Fibroblast of lung (primary cell): ENCODE results near the gene PAPOLB. TPM values are rescaled to one million over a fixed set of nuclear protein-coding genes. Genes with fewer than 3 reads are reported as not detected.

ENCODE experiments used
- DNase-seq, 2 donors: peaks; one replicate each; pipeline versions ENCODE4 v3.0.0 to v3.0.0-alpha.2; 2010; ENCODE audit warnings: low read depth in 2 of 2
- H2AFZ ChIP-seq: 2 replicates; pipeline ENCODE4 v1.5.1; 2012; ENCODE audit warnings: low read length, control low read depth, inconsistent platforms
- H3K27ac ChIP-seq: 2 replicates; pipeline ENCODE4 v1.5.1; 2011; ENCODE audit warnings: low read length, control low read depth; ENCODE audit not compliant: insufficient read depth
- H3K27me3 ChIP-seq: 2 replicates; pipeline ENCODE4 v1.5.1; 2011; ENCODE audit warnings: mild to moderate bottlenecking, low read length; ENCODE audit not compliant: control insufficient read depth, insufficient read depth
- H3K36me3 ChIP-seq: 2 replicates; pipeline ENCODE4 v1.5.1; 2011; ENCODE audit warnings: low read length; ENCODE audit not compliant: control insufficient read depth, insufficient read depth
- H3K4me1 ChIP-seq: 2 replicates; pipeline ENCODE4 v1.5.1; 2011; ENCODE audit warnings: low read length; ENCODE audit not compliant: control insufficient read depth, insufficient read depth; ENCODE audit errors: extremely low read depth
- H3K4me2 ChIP-seq: 2 replicates; pipeline ENCODE4 v1.5.1; 2011; ENCODE audit warnings: low read length, control low read depth; ENCODE audit not compliant: insufficient read depth; ENCODE audit errors: extremely low read depth
- H3K4me3 ChIP-seq, 4 experiments: fragments of 200-600 bp in 1 of 4; sonication (generic) in 1 of 4; replicated peaks in 1 of 4; 2 replicates each; pipeline ENCODE4 v1.5.1; 2011 to 2016; ENCODE audit warnings: low read length in 4 of 4, low read depth in 3 of 4, mild to moderate bottlenecking in 3 of 4, control low read depth in 2 of 4, inconsistent platforms in 1 of 4, mixed read lengths in 1 of 4; ENCODE audit not compliant: insufficient read depth in 1 of 4; ENCODE audit errors: control extremely low read depth in 1 of 4
- H3K79me2 ChIP-seq: 2 replicates; pipeline ENCODE4 v1.5.1; 2012; ENCODE audit warnings: mild to moderate bottlenecking, low read length, inconsistent platforms; ENCODE audit not compliant: control insufficient read depth, insufficient read depth
- H3K9ac ChIP-seq: 2 replicates; pipeline ENCODE4 v1.5.1; 2011; ENCODE audit warnings: mild to moderate bottlenecking, low read length, control low read depth; ENCODE audit not compliant: insufficient read depth
- H3K9me3 ChIP-seq: 2 replicates; pipeline ENCODE4 v1.5.1; 2012; ENCODE audit warnings: low read depth, low read length; ENCODE audit not compliant: control insufficient read depth, insufficient read depth
- H4K20me1 ChIP-seq: 2 replicates; pipeline ENCODE4 v1.5.1; 2011; ENCODE audit warnings: low read length; ENCODE audit not compliant: control insufficient read depth, insufficient read depth; ENCODE audit errors: extremely low read depth
- CTCF ChIP-seq, 2 donors: IDR thresholded peaks in 1 of 2; conservative IDR thresholded peaks in 1 of 2; 1 replicate in 1 of 2; 2 replicates in 1 of 2; pipeline ENCODE4 v1.5.1; 2011 to 2012; ENCODE audit warnings: low read length in 2 of 2, control low read depth in 1 of 2, inconsistent platforms in 1 of 2, low read depth in 1 of 2, mild to moderate bottlenecking in 1 of 2
- EZH2 ChIP-seq: IDR thresholded peaks from 2 replicates; pipeline ENCODE4 v1.5.1; 2012; ENCODE audit warnings: low read length, control low read depth, mild to moderate bottlenecking; ENCODE audit errors: missing control alignments
- polyA plus RNA-seq, 2 donors: library from polyadenylated mRNA; depleted of rRNA in 1 of 2; stranded (reverse) in 1 of 2; unstranded in 1 of 2; fragments of >200 nt; gene quantifications; 2 replicates each; pipeline ENCODE4 v1.2.1, GENCODE V29; 2011 to 2012; ENCODE audit warnings: missing spikeins in 1 of 2
- total RNA-seq: library from RNA; depleted of rRNA; stranded (reverse); fragments of >200 nt; gene quantifications from 2 replicates; pipeline ENCODE4 v1.2.1, GENCODE V29; 2014

The PAPOLB gene
- total and polyA plus RNA-seq, 2 donors (not counting 1 experiment from before 2014, with no cell fraction given): under 0.01 to 0.02 TPM

GRCh38 chr7:4875391-4875790, 13.6 kb upstream of the PAPOLB start:
- H4K20me1 ChIP-seq: no peaks in the 10 kb centered on the region
- H2AFZ ChIP-seq: no peak overlapping the region
- no peak overlapping the region for H3K27ac ChIP-seq
- no peaks in the 10 kb centered on the region for H3K79me2 ChIP-seq
- H3K4me3 ChIP-seq: no peak overlapping the region
- H3K36me3 ChIP-seq: no peaks in the 10 kb centered on the region
- no peak overlapping the region for H3K4me2 ChIP-seq
- TF ChIP-seq CTCF (conservative IDR thresholded peaks at IDR 0.05 in 1 of 2, IDR thresholded peaks at IDR 0.05 in 1 of 2; ENCODE audit: low read depth in 1 of 2, low read length in 2 of 2): no peak
- no peak for TF ChIP-seq EZH2
- no peak overlapping the region for H3K9ac ChIP-seq
- DNase-seq: no peak
- H3K9me3 ChIP-seq: no peaks in the 10 kb centered on the region
- no peaks in the 10 kb centered on the region for H3K4me1 ChIP-seq
- H3K27me3 ChIP-seq: no peaks in the 10 kb centered on the region

GRCh38 chr7:4873071-4873944, 11.5 kb upstream of the PAPOLB start:
- H3K27me3 ChIP-seq: no peaks in the 10 kb centered on the region
- no peak overlapping the region for H3K4me2 ChIP-seq
- H3K4me3 ChIP-seq: no peak overlapping the region
- H3K9me3 ChIP-seq: no peaks in the 10 kb centered on the region
- no peaks in the 10 kb centered on the region for H3K36me3 ChIP-seq
- no peak overlapping the region for H3K9ac ChIP-seq
- no peaks in the 10 kb centered on the region for H4K20me1 ChIP-seq
- no peak overlapping the region for H3K27ac ChIP-seq
- no peak for DNase-seq
- no peak overlapping the region for H2AFZ ChIP-seq
- TF ChIP-seq CTCF (conservative IDR thresholded peaks at IDR 0.05 in 1 of 2, IDR thresholded peaks at IDR 0.05 in 1 of 2; ENCODE audit: low read depth in 1 of 2, low read length in 2 of 2): no peak
- TF ChIP-seq EZH2: no peak
- H3K79me2 ChIP-seq: no peaks in the 10 kb centered on the region
- H3K4me1 ChIP-seq: no peaks in the 10 kb centered on the region

GRCh38 chr7:4871930-4872675, 10.3 kb upstream of the PAPOLB start:
- Histone ChIP-seq H3K4me2 (no peak overlapping the region), H3K4me3 (no peak overlapping the region), H3K9me3 (no peaks in the 10 kb centered on the region), H4K20me1 (no peaks in the 10 kb centered on the region), H2AFZ (no peak overlapping the region), H3K27ac (no peak overlapping the region), H3K79me2 (no peaks in the 10 kb centered on the region), H3K9ac (no peak overlapping the region), H3K27me3 (no peaks in the 10 kb centered on the region), H3K36me3 (no peaks in the 10 kb centered on the region), H3K4me1 (no peaks in the 10 kb centered on the region)
- no peak for TF ChIP-seq EZH2
- no peak for TF ChIP-seq CTCF (conservative IDR thresholded peaks at IDR 0.05 in 1 of 2, IDR thresholded peaks at IDR 0.05 in 1 of 2; ENCODE audit: low read depth in 1 of 2, low read length in 2 of 2)
- DNase-seq: no peak
